ENCODE results near the gene SPATA31D1.

- TF ChIP-seq CTCF (IDR thresholded peaks at IDR 0.05; ENCODE audit: low read length) (no peak), EZH2 (IDR thresholded peaks at IDR 0.05; ENCODE audit: borderline replicate concordance, low read length) (no peak)
Measured at GRCh38 chr9:81989700-81990099, 1.1 kb downstream of the SPATA31D1 start.
